GM12892 (cell line): ENCODE data around the gene NRF1.

Experiments
- POLR2A ChIP-seq: IDR thresholded peaks from 2 replicates; pipeline ENCODE4 v1.6.1; 2011; ENCODE audit warnings: low read depth, low read length, control low read depth
- POLR2AphosphoS5 ChIP-seq: IDR thresholded peaks from 2 replicates; pipeline ENCODE4 v1.6.1; 2011; ENCODE audit warnings: low read depth, low read length, control low read depth

- no peak for TF ChIP-seq POLR2A
- no peak for TF ChIP-seq POLR2AphosphoS5
Measured at GRCh38 chr7:129606803-129607202, 4.7 kb upstream of the NRF1 start.
